ENCODE results near the gene NFKBIA.
A peak's percentile ranks its signal among the peaks of the same experiment; 100 is the strongest.

DNA sequence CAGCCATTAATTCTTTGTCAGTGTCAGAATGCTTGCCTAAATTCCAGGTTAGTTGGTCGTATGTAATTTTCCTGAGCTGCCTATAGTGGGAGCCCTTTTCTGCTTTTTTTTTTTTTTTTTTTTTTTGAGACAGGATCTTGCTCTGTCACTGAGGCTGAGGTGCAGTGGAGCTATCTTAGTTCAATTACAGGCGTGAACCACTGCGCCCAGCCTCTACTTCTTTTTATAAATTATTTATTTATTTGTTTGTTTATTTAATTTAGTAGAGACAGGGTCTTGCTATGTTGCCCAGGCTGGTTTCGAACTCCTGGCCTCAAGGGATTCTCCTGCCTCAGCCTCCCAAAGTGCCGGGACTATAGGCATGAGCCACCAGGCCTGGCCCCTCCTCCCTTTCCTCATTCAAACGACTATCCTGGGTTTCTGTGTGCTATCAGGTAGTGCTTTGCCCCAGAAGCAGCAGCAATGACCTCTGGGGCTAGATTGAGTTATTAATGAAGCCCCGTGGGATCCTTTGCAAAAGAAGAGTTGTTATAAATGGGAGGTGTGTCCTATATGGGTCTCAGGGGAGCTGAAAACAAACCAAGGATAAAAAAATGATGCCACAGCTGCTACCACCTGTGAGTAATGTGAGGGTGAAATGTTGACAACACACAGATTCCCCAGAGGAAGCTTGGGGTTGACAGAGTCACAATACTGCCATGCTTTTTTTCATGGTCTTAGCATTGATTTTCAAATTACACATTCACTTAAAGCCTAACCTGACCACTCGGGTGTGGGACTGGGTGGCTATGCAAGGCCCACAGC, 34.6 kb upstream of the NFKBIA start:
- TF ChIP-seq, protein P1, sequence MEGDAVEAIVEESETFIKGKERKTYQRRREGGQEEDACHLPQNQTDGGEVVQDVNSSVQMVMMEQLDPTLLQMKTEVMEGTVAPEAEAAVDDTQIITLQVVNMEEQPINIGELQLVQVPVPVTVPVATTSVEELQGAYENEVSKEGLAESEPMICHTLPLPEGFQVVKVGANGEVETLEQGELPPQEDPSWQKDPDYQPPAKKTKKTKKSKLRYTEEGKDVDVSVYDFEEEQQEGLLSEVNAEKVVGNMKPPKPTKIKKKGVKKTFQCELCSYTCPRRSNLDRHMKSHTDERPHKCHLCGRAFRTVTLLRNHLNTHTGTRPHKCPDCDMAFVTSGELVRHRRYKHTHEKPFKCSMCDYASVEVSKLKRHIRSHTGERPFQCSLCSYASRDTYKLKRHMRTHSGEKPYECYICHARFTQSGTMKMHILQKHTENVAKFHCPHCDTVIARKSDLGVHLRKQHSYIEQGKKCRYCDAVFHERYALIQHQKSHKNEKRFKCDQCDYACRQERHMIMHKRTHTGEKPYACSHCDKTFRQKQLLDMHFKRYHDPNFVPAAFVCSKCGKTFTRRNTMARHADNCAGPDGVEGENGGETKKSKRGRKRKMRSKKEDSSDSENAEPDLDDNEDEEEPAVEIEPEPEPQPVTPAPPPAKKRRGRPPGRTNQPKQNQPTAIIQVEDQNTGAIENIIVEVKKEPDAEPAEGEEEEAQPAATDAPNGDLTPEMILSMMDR (IDR thresholded peaks at IDR 0.05; ENCODE audit: insufficient read depth, low read depth, low read length) = peak; percentile 61
- no peak for TF ChIP-seq EZH2 (IDR thresholded peaks at IDR 0.05; ENCODE audit: insufficient read depth, low read length)

Data from astrocyte (in vitro differentiated cells and primary cell).